Liver (tissue), 3 donors: ENCODE data around the gene ATP6V0E1.

ENCODE experiments used
- TAF1 ChIP-seq: conservative IDR thresholded peaks from 2 replicates; pipeline ENCODE4 v1.6.1; 2016; ENCODE audit warnings: antibody characterized with exemption, mild to moderate bottlenecking
- YY1 ChIP-seq: IDR thresholded peaks from 2 replicates; pipeline ENCODE4 v1.6.1; 2016; ENCODE audit warnings: antibody characterized with exemption, mild to moderate bottlenecking
- TF ChIP-seq, protein P1 (sequence below): fragments of 150-350 bp; IDR thresholded peaks from 2 replicates; pipeline ENCODE4 v1.5.1; 2017; ENCODE audit warnings: improper control_type of control experiment, low read depth, low read length; ENCODE audit not compliant: missing input control
- TF ChIP-seq, protein P2 (sequence below): IDR thresholded peaks from 2 replicates; pipeline ENCODE4 v1.6.1; 2016; ENCODE audit warnings: antibody characterized with exemption
- donor health status: healthy.
- donor health status: healthy.

DNA sequence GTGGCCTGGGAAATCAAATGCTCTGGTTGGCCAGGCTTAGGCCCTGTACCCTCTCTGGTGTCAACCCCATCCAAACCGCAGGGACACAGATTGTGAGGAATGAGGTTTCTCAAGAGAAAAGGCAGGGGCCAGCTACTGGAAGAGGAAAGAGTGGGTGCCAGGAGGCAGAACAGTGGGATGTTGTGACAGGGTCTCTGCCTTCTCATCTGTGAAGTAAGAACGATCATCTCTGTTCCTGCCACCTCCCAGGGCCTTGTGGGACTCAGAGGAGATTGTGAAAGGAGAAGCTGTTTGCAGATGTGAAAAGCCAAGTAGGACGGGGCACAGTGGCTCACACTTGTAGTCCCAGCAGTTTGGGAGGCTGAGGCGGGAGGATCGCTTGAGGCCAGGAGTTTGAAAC lies 47.2 kb upstream of the ATP6V0E1 start:
- TF ChIP-seq TAF1 (no peak), YY1 (no peak)
- TF ChIP-seq, protein P1, sequence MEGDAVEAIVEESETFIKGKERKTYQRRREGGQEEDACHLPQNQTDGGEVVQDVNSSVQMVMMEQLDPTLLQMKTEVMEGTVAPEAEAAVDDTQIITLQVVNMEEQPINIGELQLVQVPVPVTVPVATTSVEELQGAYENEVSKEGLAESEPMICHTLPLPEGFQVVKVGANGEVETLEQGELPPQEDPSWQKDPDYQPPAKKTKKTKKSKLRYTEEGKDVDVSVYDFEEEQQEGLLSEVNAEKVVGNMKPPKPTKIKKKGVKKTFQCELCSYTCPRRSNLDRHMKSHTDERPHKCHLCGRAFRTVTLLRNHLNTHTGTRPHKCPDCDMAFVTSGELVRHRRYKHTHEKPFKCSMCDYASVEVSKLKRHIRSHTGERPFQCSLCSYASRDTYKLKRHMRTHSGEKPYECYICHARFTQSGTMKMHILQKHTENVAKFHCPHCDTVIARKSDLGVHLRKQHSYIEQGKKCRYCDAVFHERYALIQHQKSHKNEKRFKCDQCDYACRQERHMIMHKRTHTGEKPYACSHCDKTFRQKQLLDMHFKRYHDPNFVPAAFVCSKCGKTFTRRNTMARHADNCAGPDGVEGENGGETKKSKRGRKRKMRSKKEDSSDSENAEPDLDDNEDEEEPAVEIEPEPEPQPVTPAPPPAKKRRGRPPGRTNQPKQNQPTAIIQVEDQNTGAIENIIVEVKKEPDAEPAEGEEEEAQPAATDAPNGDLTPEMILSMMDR: no peak
- TF ChIP-seq, protein P2, sequence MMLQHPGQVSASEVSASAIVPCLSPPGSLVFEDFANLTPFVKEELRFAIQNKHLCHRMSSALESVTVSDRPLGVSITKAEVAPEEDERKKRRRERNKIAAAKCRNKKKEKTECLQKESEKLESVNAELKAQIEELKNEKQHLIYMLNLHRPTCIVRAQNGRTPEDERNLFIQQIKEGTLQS: no peak
